ENCODE data around the gene DTX1.
"Not testable (repeated sequence)": the region's sequence is repeated elsewhere in the genome, so short reads cannot be mapped to it uniquely, and the experiment has no call there.

The DTX1 gene

DNA sequence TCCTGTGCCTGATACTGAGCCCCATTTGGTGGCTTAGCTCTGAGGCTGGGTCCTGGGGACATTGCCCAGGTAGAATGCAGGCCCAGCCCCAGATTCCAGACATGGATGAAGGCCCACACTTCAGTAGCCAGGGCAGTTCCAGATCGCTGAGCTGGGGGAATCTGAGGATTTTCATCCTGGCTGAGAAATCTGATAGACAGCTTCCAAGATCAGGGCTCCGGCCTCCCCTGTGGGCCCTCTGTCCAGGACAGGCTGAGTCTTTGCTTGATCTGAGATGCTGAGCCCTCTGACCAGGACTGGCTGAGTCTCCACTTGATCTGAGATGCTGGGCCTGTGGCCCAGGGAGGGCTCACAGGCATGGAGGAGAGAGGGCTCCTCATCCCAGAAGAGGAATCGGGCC, 82.3 kb downstream of the DTX1 start:
- no peak for DNase-seq

DNA sequence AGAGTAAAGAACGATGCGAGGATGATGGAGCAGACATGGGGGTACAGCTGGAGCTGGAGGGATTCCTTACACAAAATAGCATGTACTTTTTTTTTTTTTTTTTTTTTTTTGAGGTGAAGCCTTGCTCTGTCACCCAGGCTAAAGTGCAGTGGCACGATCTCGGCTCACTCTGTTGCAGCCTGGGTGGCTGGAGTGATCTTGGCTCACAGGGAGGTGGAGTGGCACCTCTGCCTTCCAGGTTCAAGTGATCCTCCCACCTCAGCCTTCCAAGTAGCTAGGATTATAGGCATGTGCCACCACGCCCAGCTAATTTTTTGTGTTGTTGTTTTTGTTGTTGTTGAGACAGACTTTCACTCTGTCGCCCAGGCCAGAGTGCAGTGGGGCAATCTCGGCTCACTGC, 84.2 kb downstream of the DTX1 start:
- DNase-seq, result no peak

DNA sequence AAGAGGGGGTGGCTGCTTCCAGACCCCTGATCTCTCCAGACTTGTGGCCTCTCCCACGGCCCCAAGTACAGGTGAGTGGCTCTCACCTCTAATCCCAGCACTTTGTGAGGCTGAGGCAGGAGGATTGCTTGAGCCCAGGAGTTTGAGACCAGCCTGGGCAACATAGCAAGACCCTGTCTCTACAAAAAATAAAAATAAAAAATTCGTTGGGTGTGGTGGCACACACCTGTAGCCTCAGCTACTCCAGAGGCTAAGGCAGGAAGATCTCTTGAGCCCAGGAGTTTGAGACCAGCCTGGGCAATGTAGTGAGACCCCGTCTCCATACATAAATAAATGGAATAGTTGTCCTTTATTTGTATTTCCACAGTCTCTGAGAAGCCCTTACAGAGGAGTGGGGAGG, 85.2 kb downstream of the DTX1 start:
- not testable (repeated sequence) for DNase-seq

DNA sequence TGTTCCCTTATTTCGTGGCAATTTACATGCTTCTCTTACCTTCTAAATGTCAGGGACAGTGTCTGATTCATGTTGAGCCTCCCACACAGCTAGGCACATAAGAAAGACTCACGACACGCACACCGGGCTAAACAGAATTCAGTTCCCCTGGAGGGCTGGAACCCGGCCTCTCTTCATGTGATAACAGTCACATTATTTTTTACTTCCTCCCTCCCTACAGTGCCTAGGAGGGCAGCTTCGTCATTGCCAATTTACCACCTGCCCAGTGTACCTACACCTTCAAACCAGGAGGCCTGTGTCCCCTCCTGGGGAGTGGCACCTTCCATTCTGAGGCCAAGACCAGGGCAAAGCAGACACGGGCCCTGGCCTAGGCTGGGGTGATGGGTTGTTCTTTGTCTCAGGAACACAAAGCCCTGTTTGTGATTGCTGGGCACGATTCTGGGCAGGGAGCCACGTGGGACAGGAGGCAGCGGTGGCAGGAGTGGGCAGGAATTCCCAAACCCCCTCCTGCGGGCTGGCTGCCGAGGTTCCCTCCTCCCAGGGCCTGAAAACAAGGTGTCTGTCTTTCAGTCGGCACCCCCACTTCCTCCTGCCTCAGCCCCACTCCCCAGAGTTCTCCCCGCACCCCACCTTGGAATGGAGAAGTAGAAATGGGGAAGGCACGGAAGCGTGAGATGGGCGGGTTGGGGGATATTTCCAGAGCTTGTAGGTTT, 85.8 kb downstream of the DTX1 start:
- DNase-seq, result no peak

DNA sequence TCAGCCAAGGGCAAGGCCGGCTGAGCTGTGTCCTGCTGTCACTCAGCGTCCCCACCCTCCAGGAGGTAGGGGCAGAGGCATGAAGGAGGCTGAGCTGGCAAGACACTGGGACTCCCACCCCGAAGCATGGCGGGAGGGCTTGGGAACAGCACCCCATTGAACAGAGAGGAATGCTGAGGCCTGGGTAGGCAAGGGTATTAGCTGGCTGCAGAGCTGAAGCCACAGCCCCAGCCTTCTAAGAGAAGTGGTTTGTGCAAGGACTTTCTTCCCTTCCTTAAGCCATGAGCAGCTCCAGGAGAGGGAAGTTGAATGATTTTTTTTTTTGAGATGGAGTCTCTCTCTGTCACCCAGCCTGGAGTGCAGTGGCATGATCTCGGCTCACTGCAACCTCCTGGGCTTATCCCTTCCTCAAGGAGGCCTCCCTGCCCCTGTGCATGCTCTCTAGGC, 86.4 kb downstream of the DTX1 start:
- no peak for DNase-seq

DNA sequence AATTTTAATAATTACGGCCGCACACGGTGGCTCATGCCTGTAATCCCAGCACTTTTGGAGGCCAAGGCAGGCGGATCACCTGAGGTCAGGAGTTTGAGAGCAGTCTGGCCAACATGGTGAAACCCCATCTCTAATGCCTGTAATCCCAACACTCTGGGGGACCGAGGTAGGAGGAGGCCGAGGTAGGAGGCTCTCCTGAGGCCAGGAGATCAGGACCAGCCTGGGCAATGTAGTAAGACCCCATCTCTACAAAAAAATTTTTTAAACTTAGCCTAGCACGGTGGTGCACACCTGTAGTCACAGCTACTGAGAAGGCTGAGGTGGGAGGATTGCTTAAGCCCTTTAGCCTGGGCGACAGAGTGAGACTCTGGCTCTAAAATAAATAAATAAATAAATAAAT, 87.4 kb downstream of the DTX1 start:
- no peak for DNase-seq

DNA sequence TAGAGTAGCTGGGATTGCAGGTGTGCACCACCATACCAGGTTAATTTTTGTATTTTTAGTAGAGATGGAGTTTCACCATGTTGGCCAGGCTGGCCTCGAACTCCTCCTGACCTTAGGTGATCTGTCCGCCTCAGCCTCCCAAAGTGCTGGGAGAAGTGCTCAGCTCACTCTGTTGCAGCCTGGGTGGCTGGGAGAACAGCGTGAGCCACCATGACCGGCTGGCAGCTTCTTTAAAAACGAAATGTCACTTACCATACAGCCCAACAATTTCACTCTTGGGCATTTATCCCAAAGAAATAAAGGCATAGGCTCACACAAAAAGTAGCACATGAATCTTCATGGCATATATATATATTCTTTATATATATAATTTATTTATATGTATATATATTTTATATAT, 88.3 kb downstream of the DTX1 start:
- no peak for DNase-seq

DNA sequence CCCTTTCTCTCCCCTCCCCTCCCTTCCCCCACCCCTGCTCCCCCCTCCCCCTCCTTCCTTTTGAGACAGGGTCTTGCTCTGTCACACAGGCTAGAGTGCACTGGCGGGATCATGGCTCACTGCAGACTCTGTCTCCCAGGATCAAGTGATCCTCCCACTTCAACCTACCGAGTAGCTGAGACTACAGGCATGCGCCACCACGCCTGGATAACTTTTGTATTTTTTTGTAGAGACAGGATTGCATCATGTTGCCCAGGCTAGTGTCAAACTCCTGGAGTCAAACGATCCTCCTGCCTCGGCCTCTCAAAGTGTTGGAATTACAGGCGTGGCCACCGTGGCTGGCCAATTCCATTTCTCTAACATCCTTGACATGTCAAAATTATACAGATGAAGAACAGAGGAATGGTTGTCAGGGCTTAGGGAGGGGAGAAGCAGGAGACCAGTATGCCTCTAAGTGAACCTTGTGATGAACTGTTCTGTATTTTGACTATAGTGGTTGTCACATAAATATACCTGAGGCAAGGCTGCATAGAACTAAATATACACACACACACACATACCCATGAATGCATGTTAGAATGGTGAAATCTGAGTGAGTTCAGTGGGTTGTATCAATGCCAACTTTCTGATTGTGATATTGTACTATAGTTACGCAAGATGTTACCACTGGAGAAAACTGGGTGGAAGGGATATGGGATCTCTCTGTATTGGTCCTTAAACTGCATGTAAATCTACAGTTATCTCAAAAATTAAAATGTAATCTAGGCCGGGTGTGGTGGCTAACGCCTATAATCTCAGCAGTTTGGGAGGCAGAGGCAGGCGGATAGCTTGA, 89.4 kb downstream of the DTX1 start:
- no peak for DNase-seq

DNA sequence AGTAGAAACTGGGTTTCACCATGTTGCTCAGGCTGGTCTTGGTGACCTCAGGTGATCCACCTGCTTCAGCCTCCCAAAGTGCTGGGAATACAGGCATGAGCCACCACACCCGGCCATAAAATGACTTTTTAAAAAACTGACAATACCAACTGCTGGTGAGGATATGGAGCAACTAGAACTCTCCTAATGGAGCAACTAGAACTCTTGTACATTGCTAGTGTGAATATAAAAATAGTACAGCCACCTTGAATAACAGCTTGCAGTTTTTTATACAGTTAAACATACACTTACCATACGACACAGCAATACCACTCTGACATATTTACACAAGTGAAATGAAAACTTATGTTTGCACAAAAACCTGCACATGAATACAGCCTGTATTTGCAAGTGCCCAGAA, 90.5 kb downstream of the DTX1 start:
- DNase-seq, result no peak
